NCI-H146 (cell line): ENCODE results near the gene DIS3L.
"Not testable (repeated sequence)": the region's sequence is repeated elsewhere in the genome, so short reads cannot be mapped to it uniquely, and the experiment has no call there.

Source experiments
- DNase-seq: peaks from one replicate; lab custom pipeline; 2025; lab: John Stamatoyannopoulos, UW

Gene DIS3L

GRCh38 chr15:66293419-66294156 lies at the start of gene DIS3L:
Gene DIS3L (plus strand): TSS chr15:66293568. CDS start chr15:66293597, 29 bp downstream.
- peak; percentile 72 for DNase-seq

- DNase-seq = not testable (repeated sequence)
These were observed 47.5 kb upstream of the DIS3L start for GRCh38 chr15:66245832-66246231.

- DNase-seq = no peak
These were observed 46.4 kb upstream of the DIS3L start for GRCh38 chr15:66246937-66247336.

GRCh38 chr15:66249605-66250174 lies 43.7 kb upstream of the DIS3L start:
- DNase-seq = no peak

- DNase-seq = no peak
These were observed 42.1 kb upstream of the DIS3L start for GRCh38 chr15:66251065-66251789.

- peak; percentile 61 for DNase-seq
These were observed 41.3 kb upstream of the DIS3L start for GRCh38 chr15:66251790-66252684.

- DNase-seq = peak; percentile 45
These were observed 40.5 kb upstream of the DIS3L start for GRCh38 chr15:66252685-66253417.

- peak; percentile 76 for DNase-seq
These were observed 39.8 kb upstream of the DIS3L start, which contains the start of gene MEGF11 for GRCh38 chr15:66253418-66254088. Gene MEGF11 (minus strand): TSS chr15:66253750. CDS start chr15:66128403, 125,347 bp downstream.

- no peak for DNase-seq
These were observed 39.0 kb upstream of the DIS3L start for GRCh38 chr15:66254089-66254950.

GRCh38 chr15:66254951-66255676 lies 38.3 kb upstream of the DIS3L start:
- no peak for DNase-seq

GRCh38 chr15:66256692-66257091 lies 36.7 kb upstream of the DIS3L start:
- DNase-seq = no peak

- no peak for DNase-seq
These were observed 32.3 kb upstream of the DIS3L start for GRCh38 chr15:66261056-66261455.

- DNase-seq = not testable (repeated sequence)
These were observed 30.5 kb upstream of the DIS3L start for GRCh38 chr15:66262837-66263236.

GRCh38 chr15:66264859-66265513 lies 28.4 kb upstream of the DIS3L start:
- DNase-seq = no peak

GRCh38 chr15:66269326-66270090 lies 23.9 kb upstream of the DIS3L start:
- peak; percentile 69 for DNase-seq

GRCh38 chr15:66270932-66271331 lies 22.4 kb upstream of the DIS3L start:
- DNase-seq = no peak

GRCh38 chr15:66275352-66275751 lies 18.0 kb upstream of the DIS3L start:
- no peak for DNase-seq

GRCh38 chr15:66276546-66276945 lies 16.8 kb upstream of the DIS3L start:
- DNase-seq = no peak
